GM06990 (cell line): ENCODE measurements around the gene BTNL2.

Experiments
- DNase-seq: peaks from one replicate; pipeline ENCODE4 v3.0.0-alpha.2; 2011; ENCODE audit not compliant: insufficient read length; ENCODE audit errors: extremely low read depth
- H3K27me3 ChIP-seq: replicated peaks from 2 replicates; pipeline ENCODE4 v1.6.0; 2011; ENCODE audit warnings: low read length; ENCODE audit not compliant: control insufficient read depth, insufficient read depth
- H3K36me3 ChIP-seq: 2 replicates; pipeline ENCODE4 v1.5.1; 2011; ENCODE audit warnings: low read length; ENCODE audit not compliant: control insufficient read depth, insufficient read depth
- H3K4me3 ChIP-seq: replicated peaks from 2 replicates; pipeline ENCODE4 v1.5.1; 2011; ENCODE audit warnings: low read depth, mild to moderate bottlenecking, control low read depth, low read length
- TF ChIP-seq, protein P1 (sequence below): IDR thresholded peaks from 2 replicates; pipeline ENCODE4 v1.5.1; 2011; ENCODE audit warnings: low read length, control low read depth, mild to moderate bottlenecking, inconsistent platforms; ENCODE audit not compliant: insufficient read depth, poor library complexity, severe bottlenecking

The BTNL2 gene

DNA sequence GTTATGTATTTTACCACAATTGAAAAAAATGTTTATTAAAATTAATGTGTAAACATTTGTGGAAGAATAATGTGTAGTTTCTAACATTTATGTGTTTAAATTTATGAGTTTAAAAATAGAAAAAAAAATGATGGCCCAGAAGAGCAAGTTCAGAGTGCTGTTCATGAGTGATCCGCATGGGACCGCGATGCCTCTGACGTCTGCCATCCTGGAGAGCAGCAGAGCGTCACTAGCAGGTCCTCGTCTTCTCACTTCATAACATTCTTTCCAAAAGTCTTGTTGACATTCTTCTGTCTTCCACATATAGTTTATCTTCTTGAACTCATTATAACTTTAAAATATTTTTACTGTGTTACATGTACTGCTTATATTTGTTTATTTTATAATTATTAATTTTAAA, 15.5 kb downstream of the BTNL2 start:
- TF ChIP-seq, protein P1, sequence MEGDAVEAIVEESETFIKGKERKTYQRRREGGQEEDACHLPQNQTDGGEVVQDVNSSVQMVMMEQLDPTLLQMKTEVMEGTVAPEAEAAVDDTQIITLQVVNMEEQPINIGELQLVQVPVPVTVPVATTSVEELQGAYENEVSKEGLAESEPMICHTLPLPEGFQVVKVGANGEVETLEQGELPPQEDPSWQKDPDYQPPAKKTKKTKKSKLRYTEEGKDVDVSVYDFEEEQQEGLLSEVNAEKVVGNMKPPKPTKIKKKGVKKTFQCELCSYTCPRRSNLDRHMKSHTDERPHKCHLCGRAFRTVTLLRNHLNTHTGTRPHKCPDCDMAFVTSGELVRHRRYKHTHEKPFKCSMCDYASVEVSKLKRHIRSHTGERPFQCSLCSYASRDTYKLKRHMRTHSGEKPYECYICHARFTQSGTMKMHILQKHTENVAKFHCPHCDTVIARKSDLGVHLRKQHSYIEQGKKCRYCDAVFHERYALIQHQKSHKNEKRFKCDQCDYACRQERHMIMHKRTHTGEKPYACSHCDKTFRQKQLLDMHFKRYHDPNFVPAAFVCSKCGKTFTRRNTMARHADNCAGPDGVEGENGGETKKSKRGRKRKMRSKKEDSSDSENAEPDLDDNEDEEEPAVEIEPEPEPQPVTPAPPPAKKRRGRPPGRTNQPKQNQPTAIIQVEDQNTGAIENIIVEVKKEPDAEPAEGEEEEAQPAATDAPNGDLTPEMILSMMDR, result no peak
- Histone ChIP-seq H3K36me3 (no peaks in the 10 kb centered on the region), H3K27me3 (peaks cover 3% of the 10 kb centered on the region), H3K4me3 (no peak overlapping the region)
- DNase-seq, result no peak

DNA sequence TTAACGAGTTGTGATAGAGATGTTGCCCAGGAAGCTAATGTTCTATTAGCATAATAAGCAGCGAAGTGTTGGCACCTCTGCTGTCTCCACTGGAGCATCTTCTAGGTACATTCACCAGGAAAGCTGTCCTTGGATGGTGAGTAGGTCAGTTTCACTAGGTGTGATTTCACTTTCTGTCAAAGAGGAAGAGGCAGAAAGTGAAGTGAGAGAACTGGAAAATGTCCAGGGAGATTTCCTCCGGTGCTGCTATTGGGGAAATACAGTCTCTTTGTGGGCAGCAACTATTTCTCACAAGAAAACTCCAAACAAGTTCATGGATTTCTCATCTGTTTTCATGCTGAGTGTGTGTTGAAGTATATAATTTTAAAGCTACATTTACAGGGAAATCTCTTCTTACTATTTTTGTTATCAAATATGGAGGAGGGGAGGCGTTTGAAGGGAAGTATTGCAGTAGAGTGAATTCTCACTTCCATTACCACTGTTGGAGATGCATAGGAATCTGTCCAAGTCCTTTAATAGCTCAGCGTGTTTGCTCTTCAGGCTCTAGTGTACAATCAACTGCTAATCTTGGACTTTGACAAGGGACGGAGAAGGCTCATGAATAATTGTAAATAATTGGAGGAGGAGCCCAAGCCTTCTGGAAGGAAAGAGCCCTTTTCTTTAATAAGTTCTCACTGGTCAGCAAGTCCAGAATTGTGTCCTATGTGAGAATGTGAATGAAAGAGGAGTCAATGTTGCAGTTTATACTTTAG, 19.2 kb downstream of the BTNL2 start:
- no peak overlapping the region for H3K4me3 ChIP-seq
- no peaks in the 10 kb centered on the region; the same call in 1 of the 2 replicates for H3K27me3 ChIP-seq
- H3K36me3 ChIP-seq, result no peaks in the 10 kb centered on the region
- TF ChIP-seq, protein P1, result no peak
- DNase-seq, result no peak

DNA sequence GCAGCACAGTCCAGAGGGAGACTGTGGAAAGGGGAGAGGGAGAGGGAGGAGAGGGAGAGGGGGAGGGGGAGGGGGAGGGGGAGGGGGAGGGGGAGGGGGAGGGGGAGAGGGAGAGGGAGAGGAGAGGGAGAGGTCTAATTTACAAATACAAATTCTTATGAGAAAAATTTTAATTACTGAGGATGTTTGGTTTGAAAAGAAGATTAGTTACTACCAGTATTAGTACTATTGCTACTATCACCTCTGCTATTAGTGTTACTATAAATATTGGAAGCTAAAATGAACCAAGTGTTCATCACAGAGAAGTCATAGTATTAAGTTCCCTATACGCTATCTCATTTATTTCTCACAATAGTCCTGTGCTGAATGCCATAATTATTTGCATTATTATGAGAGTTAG, 20.9 kb downstream of the BTNL2 start:
- TF ChIP-seq, protein P1, result no peak
- H3K4me3 ChIP-seq, result no peak overlapping the region
- H3K27me3 ChIP-seq, result no peaks in the 10 kb centered on the region; the same call in 1 of the 2 replicates
- no peak for DNase-seq
- no peaks in the 10 kb centered on the region for H3K36me3 ChIP-seq

DNA sequence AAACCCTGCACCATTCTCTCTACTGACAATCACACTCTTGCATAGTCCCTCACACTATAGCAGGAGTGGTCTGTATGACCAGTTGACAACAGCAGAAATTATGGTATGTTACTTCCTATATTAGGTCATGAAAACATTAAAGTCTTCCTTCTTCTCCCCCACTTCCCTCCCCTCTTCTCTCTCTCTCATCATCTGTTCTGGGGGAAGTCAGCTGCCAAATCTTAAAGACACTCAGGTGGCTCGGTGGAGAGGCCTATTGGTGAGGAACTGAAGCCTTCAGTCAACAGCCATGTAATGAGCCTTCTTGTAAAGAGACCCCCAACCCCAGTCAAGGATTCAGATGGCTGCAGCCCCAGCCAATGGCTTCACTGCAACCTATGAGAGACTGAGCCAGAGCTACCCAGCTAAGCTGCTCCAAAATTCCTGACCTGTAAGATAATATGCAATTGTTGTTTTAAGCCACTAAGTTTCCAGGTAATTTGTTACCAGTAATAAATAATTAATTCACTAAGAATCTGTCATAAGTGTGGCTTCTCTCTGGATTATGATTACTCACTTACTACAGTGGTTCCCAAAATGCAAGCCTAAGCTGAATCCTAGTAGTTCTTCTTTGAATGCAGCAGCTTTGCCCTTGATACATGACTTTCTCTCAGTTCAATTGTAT, 24.1 kb downstream of the BTNL2 start:
- Histone ChIP-seq H3K36me3 (no peaks in the 10 kb centered on the region), H3K27me3 (no peaks in the 10 kb centered on the region; the same call in 1 of the 2 replicates), H3K4me3 (no peak overlapping the region)
- no peak for DNase-seq
- TF ChIP-seq, protein P1, result no peak

DNA sequence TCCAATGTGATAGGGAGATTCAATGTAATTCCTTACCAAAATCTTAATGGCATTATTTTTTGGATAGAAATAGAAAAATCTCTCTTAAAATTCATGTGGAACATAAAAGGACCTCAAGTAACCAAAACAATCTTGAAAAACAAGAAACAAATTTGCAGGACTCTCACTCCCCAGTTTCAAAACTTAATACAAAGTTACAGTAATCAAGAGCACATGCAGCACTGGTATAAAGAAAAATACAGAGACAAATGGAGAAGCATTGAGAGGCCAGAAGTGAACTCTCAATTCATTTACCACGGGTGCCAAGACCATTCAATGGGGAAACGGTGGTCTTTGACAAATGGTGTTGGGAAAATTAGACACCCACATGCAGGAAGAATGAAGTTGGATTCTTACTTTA, 27.4 kb downstream of the BTNL2 start:
- no peak for DNase-seq
- Histone ChIP-seq H3K27me3 (no peaks in the 10 kb centered on the region; the same call in 1 of the 2 replicates), H3K36me3 (no peaks in the 10 kb centered on the region), H3K4me3 (no peak overlapping the region)
- TF ChIP-seq, protein P1, result no peak
